ENCODE data around the gene ARHGEF16.
A peak's percentile ranks its signal among the peaks of the same experiment; 100 is the strongest.

The ARHGEF16 gene

DNA sequence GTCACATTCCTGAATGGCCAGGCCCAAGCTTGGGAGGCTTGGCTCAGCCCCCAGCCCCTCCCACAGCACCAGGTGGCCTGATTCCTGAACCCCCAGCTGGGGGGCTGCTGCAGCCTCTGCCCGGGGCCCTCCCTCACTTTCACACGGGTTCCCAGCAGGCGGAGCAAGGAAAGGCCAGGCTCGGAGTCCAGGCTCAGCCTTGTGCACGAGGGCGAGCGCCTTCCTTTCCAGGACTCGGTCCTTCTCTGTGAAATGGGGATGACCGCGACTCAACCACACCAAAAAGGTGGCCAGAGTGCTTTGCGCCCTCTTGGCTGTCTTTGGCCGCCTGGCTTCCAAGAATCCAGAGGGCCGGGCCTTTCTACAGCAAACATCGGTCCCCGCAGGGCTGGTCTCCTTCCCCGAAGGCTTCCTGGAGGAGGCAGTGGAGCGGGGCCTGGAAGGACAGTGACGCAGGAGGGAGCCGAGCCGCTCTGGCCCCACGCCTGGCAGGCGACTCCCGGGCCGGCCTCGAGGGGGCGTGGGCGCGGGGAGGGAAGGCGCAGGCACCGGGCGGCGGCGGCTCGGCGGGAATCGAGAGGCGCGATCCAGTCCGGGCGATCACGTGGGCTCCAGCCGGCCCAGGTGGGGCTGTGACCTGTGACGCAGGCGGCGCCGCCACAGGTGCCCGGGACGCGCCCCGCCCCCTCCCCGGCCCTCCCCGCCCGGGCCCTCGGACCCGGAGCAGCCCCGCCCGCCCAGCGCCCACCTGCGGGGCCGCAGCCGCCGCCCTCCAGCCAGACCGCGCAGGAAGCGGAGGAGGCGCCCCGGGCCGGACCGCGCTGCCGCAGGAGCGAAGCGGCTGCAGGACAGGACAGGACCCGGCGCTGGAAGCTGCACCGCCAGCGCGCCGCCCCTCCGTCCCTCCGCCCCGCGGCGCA lies at the start of gene ARHGEF16:
TSS of gene ARHGEF16 (plus strand) at position 775 of the 920 bp plus-strand sequence. CDS start 8,420 bp downstream, outside the sequence.
- peak; percentile 31 for DNase-seq

DNA sequence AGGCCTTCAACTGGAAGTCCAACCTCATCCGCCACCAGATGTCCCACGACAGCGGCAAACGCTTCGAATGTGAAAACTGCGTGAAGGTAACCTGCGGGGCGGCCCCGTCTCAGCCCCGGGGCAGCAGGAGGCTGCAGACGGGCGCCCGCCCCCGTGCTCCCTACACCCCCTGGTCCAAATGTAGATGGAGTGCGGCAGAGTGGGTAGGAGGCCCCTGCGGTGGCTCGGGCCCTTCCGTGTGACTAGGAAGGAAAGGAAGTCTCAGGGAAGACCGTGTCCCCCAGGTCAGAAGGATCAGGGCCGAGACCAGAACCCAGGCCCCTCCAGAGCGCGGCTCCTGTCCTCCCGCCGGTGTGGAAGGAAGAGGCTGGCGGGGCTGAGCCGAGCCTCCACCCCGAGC lies 49.7 kb upstream of the ARHGEF16 start:
- DNase-seq = no peak

DNA sequence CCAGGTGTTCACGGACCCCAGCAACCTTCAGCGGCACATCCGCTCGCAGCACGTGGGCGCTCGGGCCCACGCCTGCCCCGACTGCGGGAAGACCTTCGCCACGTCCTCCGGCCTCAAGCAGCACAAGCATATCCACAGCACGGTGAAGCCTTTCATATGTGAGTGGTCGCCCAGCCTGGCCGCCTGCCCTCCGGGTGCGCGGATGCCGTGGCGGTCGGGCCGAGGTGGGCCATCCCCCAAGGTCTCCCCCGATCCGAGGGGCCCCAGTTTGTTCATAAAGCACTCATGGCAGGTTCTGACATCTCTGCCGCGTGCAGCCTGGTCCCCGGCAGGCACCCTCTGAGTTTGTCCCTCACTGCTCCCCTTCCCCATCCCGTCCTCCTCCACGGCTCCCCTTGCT lies 49.0 kb upstream of the ARHGEF16 start:
- DNase-seq = no peak

DNA sequence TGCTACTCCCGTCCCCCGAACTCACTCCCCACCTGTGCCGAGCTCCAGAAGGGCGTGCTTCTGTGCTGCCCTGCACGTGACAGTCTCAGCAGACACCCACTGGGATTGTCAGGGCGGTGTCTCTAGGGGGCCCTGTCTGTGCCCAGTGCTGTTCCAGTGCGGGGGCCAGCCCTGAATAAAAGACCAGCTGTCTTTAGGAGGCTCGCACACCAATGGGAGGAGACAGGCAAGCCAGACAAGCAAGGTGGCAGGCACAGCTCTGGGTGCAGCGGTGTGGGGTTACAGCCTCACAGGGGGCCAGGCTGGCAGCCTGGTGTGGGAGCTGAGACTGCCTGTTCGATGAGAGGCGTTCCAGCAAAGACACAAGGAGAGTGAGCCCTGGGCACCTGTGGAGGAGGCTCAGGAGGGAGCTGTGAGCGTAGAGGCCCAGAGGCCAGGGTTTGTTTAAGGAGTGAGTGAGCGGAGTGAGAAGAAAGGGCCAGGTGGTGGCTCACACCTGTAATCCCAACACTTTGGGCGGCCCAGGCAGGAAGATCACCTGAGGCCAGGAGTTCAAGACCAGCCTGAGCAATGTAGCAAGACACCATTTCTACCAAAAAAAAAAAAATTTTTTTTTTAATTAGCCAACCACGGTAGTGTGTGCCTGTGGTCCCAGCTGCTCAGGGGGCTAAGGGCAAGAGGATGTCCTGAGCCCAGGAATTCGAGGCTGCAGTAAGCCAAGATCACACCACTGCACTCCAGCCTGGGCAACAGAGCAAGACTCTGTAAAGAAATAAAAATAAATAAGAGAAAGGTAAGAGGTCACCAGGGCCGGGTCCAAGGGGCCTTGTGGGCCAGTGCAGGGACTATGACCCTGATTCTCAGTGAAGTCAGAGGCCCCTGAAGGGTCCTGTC lies 48.2 kb upstream of the ARHGEF16 start:
- no peak for DNase-seq

DNA sequence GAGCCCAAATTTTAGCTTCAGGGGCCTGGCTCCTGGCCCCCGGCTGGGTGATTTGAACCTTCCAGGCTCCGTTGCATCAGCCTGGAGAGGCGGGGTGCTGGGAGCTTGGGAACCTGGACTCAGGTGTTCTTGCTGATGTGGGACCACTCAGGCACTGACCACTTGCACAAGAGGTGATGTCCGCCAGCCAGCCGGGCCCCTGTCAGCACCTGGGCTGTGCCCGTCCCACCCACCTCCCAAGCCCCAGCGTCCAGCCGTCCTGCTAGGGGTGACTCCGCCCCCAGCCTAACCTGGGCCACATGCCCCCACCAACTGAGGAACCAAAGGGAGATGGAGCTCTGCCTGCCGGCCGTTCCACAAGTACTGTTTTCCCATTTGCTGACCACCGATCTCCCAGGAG lies 47.4 kb upstream of the ARHGEF16 start:
- no peak for DNase-seq

DNA sequence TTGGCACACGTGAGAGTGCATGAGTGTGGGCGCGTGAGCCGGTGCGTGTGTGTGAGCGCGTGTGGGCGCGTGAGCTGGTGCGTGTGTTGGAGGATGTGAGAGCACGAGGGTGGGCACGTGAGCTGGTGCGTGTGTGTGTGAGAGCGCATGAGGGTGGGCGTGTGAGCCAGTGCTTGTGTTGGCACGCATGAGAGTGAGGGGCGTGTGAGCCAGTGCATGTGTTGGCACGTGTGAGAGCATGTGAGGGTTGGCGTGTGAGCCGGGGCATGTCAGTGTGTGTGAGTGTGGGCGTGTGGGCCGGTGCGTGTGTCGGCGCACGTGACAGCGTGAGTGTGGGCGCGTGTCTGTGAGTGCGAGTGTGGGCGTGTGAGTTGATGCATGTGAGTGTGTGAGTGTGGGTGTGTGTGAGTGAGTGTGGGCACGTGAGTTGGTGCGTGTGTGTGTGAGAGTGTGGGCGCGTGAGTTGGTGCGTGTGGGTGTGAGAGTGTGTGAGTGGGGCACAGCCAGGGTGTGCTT lies 45.7 kb upstream of the ARHGEF16 start:
- no peak for DNase-seq

GRCh38 chr1:3409366-3410141 lies 44.9 kb upstream of the ARHGEF16 start:
- no peak for DNase-seq

DNA sequence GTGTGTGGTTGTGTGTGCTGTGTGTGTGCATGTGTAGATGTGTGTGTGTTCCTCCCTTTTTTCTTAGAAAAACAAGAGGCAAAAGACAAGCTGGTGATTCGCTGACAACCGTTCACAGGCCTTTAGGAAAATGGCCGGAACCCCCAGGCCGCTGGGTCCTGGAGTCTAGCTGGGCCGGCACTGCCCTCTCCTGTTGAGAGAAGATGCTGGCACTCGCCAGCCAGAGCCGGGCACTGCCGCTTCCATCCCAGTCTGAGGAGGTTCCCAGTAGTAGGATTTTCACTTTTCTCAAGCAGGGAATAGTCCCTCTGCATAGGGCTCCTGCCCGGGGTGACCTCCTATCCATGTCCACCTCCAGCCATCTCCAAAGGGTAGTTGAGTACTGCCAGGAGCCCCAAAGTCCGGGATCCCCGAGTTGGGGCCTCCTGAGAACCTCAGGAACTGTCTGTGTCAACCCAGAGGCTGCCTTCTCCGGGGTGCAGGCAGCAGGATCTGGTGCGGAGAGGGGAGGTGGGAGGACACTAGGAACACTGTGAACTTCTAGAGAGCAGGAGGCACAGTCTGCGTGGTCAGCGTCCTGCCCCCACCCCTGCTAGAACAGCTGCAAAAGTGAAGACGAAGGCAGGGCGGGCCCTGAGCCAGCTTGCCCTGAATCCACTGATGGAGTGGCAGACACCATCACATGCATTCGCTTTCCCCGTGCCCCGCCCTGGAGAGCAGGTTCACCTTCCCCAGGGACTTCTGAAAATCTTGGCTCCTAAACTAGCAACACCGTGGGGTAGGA lies 44.1 kb upstream of the ARHGEF16 start:
- DNase-seq = no peak

- DNase-seq = no peak
Measured at GRCh38 chr1:3411806-3412205, 42.7 kb upstream of the ARHGEF16 start.

DNA sequence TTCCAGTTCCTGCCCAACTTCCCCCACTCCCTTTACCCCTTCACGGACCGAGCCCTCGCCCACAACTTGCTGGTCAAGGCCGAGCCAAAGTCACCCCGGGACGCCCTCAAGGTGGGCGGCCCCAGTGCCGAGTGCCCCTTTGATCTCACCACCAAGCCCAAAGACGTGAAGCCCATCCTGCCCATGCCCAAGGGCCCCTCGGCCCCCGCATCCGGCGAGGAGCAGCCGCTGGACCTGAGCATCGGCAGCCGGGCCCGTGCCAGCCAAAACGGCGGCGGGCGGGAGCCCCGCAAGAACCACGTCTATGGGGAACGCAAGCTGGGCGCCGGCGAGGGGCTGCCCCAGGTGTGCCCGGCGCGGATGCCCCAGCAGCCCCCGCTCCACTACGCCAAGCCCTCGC lies 42.1 kb upstream of the ARHGEF16 start:
- DNase-seq = no peak

GRCh38 chr1:3413975-3414710 lies 40.3 kb upstream of the ARHGEF16 start:
- DNase-seq = no peak

DNA sequence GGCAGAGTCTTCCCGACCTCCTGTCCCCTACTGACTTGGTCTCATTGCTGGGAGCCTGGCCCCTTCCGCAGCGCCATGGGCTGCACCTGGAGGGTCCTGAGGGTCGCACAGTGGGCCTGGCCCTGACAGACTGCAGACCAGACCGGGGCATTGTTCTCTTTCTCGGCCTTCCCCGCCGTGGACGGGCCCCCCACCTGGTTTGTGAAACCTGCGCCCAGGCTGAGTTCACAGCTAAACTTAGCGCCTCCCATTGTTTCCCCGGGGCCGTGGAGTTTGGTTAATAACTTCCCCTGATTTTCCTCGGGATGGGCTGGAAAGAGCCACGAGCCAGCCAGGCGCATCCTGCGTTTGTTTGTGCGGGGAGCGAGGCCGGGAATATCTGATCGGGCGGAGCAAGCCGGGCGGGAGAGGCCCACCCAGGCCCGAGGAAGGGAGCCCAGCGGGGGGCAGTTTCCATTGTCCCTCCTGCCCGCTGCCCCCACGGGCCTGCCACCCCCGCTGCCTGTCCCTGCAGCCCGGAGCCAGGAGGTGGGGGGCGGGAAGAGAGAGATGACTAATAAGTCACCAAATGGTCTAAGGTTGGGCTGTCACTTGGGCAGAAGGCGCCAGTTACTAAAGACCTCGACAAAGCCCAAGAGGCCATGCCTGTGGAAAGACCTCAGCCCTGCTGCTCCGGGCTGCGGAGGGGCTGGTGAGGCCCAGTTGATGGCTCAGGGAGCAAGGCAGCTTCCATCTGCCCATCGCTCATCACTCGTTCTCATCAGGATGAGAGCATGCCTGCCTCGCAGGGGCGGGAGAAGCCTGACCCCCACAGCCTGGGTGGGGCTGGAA lies 39.0 kb upstream of the ARHGEF16 start:
- no peak for DNase-seq

DNA sequence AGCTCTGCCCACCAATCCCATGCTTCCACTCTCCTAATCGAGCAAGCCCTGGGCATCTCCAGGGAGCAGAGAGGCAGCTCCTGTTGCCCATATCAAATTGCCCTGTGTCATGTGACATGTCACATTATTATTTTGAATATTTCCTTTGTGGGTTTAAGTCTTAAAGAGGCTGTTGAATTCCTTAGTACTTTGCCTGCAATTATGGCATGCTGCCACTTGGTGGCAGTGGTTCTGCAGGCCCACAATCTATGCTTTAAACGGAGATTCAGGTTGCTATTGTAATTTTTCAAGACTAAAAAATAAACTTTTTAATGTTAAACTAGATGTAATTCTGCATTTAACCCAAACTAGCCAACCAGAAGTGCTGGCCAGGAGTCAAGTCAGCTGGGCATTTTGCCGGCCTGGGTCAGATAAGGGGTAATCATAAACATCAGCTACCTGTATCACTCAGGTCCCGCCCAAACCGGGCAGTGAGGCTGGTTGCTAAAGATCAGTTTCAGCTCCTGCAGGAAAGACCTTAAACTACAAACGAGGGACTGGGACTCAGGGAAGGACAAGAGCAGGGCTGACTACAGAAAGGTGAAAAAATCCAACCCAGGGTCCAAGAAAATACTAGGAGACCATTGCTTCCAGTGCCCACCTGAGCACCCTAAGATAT lies 37.3 kb upstream of the ARHGEF16 start:
- DNase-seq = no peak

- DNase-seq = no peak
Measured at GRCh38 chr1:3417934-3418333, 36.5 kb upstream of the ARHGEF16 start.

DNA sequence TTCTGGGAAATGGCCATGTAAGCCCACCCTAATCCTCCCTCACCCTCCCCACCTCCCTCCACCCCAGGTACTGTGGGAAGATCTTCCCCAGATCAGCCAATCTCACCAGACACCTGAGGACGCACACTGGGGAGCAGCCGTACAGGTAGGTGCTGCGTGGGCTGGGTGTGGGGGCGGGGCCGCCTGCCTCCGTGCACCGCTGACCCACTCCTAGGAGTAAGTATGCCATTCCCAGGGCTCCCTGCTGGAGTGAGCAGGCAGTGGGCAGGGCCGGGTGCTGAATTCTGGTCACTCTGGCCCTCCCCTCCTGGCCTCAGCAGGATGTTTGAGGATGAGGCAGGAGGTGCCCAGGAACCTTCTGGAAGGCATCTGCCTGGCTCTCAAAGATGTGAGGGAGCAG lies 35.9 kb upstream of the ARHGEF16 start:
- DNase-seq = no peak

- no peak for DNase-seq
Measured at GRCh38 chr1:3419415-3420204, 34.9 kb upstream of the ARHGEF16 start.

DNA sequence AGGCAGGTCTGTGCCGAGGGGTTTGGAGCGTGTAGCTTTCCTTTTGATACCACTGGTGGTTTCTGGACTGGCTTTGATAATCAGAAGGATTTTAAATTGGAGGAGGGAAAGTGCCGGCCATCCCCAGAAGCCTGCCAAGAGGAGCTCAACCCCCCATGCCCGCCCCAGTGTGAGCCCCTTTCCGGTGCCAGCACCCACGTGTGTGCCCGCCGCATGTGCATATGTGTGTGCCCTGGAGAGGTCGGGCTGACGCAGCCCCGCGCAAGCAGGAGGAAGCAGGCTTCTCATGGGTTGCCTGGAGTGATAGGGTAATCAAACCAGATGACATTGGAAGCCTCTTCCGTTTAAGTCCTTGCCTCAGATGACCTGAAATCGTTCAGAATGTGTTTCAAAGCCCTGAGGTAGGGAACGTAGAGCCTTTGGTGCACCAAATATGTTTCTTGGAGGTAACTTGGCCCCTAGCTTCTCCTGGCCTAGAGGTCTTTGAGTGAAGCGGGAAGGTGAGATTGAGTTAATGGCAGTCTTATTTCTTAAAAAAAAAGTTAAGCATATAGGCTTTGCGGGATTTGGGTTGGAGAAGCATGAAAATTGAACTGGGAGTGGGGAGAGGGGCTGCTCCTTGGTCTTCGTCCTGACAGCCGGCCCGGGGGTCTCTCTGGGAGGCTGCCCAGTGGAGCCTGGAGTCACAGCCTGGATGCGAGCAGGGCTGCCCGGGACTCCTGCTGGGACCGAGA lies 34.1 kb upstream of the ARHGEF16 start:
- DNase-seq = no peak

GRCh38 chr1:3422638-3423037 lies 31.8 kb upstream of the ARHGEF16 start:
- no peak for DNase-seq
